ENCODE results near the gene C6orf120.

Gene C6orf120

GRCh38 chr6:169677096-169677495, 24.8 kb upstream of the C6orf120 start:
- no peak for TF ChIP-seq CTCF (IDR thresholded peaks at IDR 0.05; ENCODE audit: control insufficient read depth, extremely low read depth, insufficient read depth)
- DNase-seq (ENCODE audit: low read depth) = no peak
- H3K4me3 ChIP-seq (ENCODE audit: low read depth, low read length) = no peak overlapping the region

GRCh38 chr6:169678342-169678741, 23.6 kb upstream of the C6orf120 start:
- no peak overlapping the region for H3K4me3 ChIP-seq (ENCODE audit: low read depth, low read length)
- no peak for TF ChIP-seq CTCF (IDR thresholded peaks at IDR 0.05; ENCODE audit: control insufficient read depth, extremely low read depth, insufficient read depth)

GRCh38 chr6:169684056-169684455, 17.9 kb upstream of the C6orf120 start:
- TF ChIP-seq CTCF (IDR thresholded peaks at IDR 0.05; ENCODE audit: control insufficient read depth, extremely low read depth, insufficient read depth) = no peak
- H3K4me3 ChIP-seq (ENCODE audit: low read depth, low read length) = no peak overlapping the region
- no peak for DNase-seq (ENCODE audit: low read depth)

More at GRCh38 chr6:169678342-169678741, 23.6 kb upstream of the C6orf120 start:
- DNase-seq (ENCODE audit: low read depth) = no peak

GRCh38 chr6:169685860-169686259, 16.1 kb upstream of the C6orf120 start:
- no peak for DNase-seq (ENCODE audit: low read depth)
- no peak for TF ChIP-seq CTCF (IDR thresholded peaks at IDR 0.05; ENCODE audit: control insufficient read depth, extremely low read depth, insufficient read depth)

GRCh38 chr6:169689287-169689686, 12.6 kb upstream of the C6orf120 start:
- TF ChIP-seq CTCF (IDR thresholded peaks at IDR 0.05; ENCODE audit: control insufficient read depth, extremely low read depth, insufficient read depth) = no peak
- no peak overlapping the region for H3K4me3 ChIP-seq (ENCODE audit: low read depth, low read length)
- no peak for DNase-seq (ENCODE audit: low read depth)

More at GRCh38 chr6:169685860-169686259, 16.1 kb upstream of the C6orf120 start:
- no peak overlapping the region for H3K4me3 ChIP-seq (ENCODE audit: low read depth, low read length)

- no peak overlapping the region for H3K4me3 ChIP-seq (ENCODE audit: low read depth, low read length)
- no peak for TF ChIP-seq CTCF (IDR thresholded peaks at IDR 0.05; ENCODE audit: control insufficient read depth, extremely low read depth, insufficient read depth)
- DNase-seq (ENCODE audit: low read depth) = no peak
Observed at GRCh38 chr6:169691260-169691659, 10.7 kb upstream of the C6orf120 start.

- no peak overlapping the region for H3K4me3 ChIP-seq (ENCODE audit: low read depth, low read length)
- no peak for DNase-seq (ENCODE audit: low read depth)
- TF ChIP-seq CTCF (IDR thresholded peaks at IDR 0.05; ENCODE audit: control insufficient read depth, extremely low read depth, insufficient read depth) = no peak
Observed at GRCh38 chr6:169692516-169692915, 9.4 kb upstream of the C6orf120 start.

Measured in LNCaP clone FGC (cell line).